Measurements from ENCODE around the gene MAS1.

MAS1 gene

DNA sequence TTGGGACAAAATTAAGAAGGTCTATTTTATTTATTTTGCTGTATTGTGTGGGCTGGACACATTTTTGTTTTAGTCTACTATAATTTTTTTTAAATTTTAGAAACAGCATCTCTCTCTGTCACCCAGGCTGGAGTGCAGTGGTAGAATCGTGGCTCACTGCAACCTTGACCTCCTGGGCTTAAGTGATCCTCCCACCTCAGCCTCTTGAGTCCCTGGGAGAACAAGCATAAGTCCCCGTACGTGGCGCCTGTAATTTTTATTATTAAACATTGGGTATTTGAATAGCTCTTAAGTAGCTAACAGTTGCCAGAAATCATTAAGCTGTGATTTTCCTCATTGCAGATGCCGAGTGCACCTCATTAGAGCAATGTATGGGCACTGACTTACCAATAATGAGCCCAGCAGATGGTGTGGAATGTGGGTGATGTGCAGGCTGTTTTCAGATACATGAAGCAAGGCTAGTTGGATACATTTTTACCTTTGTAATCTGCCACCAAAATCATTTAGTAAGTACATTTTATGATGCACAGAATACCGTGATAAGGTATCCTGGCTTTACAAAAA is 10.3 kb upstream of the MAS1 start:
- no peak overlapping the region for H3K4me3 ChIP-seq (ENCODE audit: low read depth in 1 of 2, low read length in 2 of 2)
- H3K9me3 ChIP-seq (ENCODE audit: insufficient read depth, low read length, severe bottlenecking), result no peaks in the 10 kb centered on the region
- peaks cover 3% of the 10 kb centered on the region for H3K27me3 ChIP-seq (ENCODE audit: insufficient read depth, low read length, poor library complexity)
- no peaks in the 10 kb centered on the region for H3K36me3 ChIP-seq (ENCODE audit: insufficient read depth, low read length)
- H2AFZ ChIP-seq (ENCODE audit: low read depth, low read length), result no peak overlapping the region
- TF ChIP-seq EZH2 (IDR thresholded peaks at IDR 0.05; ENCODE audit: borderline replicate concordance, low read depth, low read length, severe bottlenecking), result no peak
- TF ChIP-seq, protein P1, sequence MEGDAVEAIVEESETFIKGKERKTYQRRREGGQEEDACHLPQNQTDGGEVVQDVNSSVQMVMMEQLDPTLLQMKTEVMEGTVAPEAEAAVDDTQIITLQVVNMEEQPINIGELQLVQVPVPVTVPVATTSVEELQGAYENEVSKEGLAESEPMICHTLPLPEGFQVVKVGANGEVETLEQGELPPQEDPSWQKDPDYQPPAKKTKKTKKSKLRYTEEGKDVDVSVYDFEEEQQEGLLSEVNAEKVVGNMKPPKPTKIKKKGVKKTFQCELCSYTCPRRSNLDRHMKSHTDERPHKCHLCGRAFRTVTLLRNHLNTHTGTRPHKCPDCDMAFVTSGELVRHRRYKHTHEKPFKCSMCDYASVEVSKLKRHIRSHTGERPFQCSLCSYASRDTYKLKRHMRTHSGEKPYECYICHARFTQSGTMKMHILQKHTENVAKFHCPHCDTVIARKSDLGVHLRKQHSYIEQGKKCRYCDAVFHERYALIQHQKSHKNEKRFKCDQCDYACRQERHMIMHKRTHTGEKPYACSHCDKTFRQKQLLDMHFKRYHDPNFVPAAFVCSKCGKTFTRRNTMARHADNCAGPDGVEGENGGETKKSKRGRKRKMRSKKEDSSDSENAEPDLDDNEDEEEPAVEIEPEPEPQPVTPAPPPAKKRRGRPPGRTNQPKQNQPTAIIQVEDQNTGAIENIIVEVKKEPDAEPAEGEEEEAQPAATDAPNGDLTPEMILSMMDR (IDR thresholded peaks at IDR 0.05; ENCODE audit: borderline replicate concordance, extremely low read depth, low read length, poor library complexity, severe bottlenecking), result no peak
- no peaks in the 10 kb centered on the region for H4K20me1 ChIP-seq (ENCODE audit: insufficient read depth, low read length)
- DNase-seq (no peak), ATAC-seq (ENCODE audit: insufficient read depth, low read depth) (no peak)
- no peaks in the 10 kb centered on the region for H3K79me2 ChIP-seq (ENCODE audit: insufficient read depth, low read length)
- H3K4me2 ChIP-seq (ENCODE audit: insufficient read depth, low read length), result no peak overlapping the region
- H3K27ac ChIP-seq (ENCODE audit: low read length), result no peak overlapping the region
- H3K9ac ChIP-seq (ENCODE audit: low read depth, low read length), result no peak overlapping the region
- H3K4me1 ChIP-seq (ENCODE audit: insufficient read depth, low read length), result no peaks in the 10 kb centered on the region

DNA sequence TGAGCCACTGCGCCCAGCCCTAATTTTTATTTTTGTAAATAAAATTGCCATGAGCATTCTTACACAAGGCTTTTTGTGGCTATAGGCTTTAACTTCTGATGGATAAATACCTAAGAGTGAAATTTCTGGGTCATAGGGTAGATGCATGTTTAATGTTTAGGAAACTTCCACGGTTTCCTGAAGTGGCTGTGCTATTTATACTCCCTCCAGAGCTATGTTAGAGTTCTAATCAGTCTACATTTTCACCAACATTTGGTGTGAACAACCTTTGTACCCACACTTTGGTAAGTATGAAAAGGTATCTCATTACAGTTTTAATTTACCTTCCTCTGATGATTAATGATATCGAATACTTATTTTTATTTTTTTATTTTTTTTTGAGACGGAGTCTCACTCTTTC is 6.1 kb upstream of the MAS1 start:
- DNase-seq (no peak), ATAC-seq (ENCODE audit: insufficient read depth, low read depth) (no peak)
- Histone ChIP-seq H3K9me3 (ENCODE audit: insufficient read depth, low read length, severe bottlenecking) (no peaks in the 10 kb centered on the region), H3K4me1 (ENCODE audit: insufficient read depth, low read length) (no peaks in the 10 kb centered on the region), H3K4me3 (ENCODE audit: low read depth in 1 of 2, low read length in 2 of 2) (no peak overlapping the region), H2AFZ (ENCODE audit: low read depth, low read length) (no peak overlapping the region), H3K27me3 (ENCODE audit: insufficient read depth, low read length, poor library complexity) (peaks cover 16% of the 10 kb centered on the region), H3K27ac (ENCODE audit: low read length) (no peak overlapping the region), H3K9ac (ENCODE audit: low read depth, low read length) (no peak overlapping the region), H3K36me3 (ENCODE audit: insufficient read depth, low read length) (no peaks in the 10 kb centered on the region), H3K79me2 (ENCODE audit: insufficient read depth, low read length) (no peaks in the 10 kb centered on the region), H3K4me2 (ENCODE audit: insufficient read depth, low read length) (no peak overlapping the region), H4K20me1 (ENCODE audit: insufficient read depth, low read length) (no peaks in the 10 kb centered on the region)
- no peak for TF ChIP-seq EZH2 (IDR thresholded peaks at IDR 0.05; ENCODE audit: borderline replicate concordance, low read depth, low read length, severe bottlenecking)
- TF ChIP-seq, protein P1 (IDR thresholded peaks at IDR 0.05; ENCODE audit: borderline replicate concordance, extremely low read depth, low read length, poor library complexity, severe bottlenecking), result no peak

DNA sequence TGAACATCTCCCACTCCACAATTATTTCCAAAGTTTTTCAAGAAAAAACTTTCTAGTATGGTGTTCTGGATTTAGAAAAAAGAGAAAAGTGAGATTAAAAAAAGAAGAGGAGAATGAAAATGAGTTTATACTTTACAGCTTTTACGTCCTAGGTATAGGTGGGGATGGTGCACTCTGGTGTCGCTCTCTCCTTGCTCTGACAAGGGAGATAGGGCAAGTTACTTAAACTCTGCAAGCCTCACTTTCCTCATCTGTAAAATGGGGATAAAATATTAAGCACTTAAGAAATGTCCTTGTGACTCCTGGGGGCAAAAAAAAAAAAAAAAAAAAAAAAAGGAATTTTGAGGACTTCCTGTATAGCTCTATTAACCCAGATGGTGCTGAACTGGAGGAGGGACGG is 4.5 kb upstream of the MAS1 start:
- no peak overlapping the region for H3K4me2 ChIP-seq (ENCODE audit: insufficient read depth, low read length)
- peaks cover 22% of the 10 kb centered on the region for H3K27me3 ChIP-seq (ENCODE audit: insufficient read depth, low read length, poor library complexity)
- H3K9me3 ChIP-seq (ENCODE audit: insufficient read depth, low read length, severe bottlenecking), result no peaks in the 10 kb centered on the region
- no peak overlapping the region for H3K27ac ChIP-seq (ENCODE audit: low read length)
- no peak overlapping the region for H3K4me3 ChIP-seq (ENCODE audit: low read depth in 1 of 2, low read length in 2 of 2)
- no peaks in the 10 kb centered on the region for H4K20me1 ChIP-seq (ENCODE audit: insufficient read depth, low read length)
- DNase-seq (no peak), ATAC-seq (ENCODE audit: insufficient read depth, low read depth) (no peak)
- H3K4me1 ChIP-seq (ENCODE audit: insufficient read depth, low read length), result no peaks in the 10 kb centered on the region
- TF ChIP-seq, protein P1 (IDR thresholded peaks at IDR 0.05; ENCODE audit: borderline replicate concordance, extremely low read depth, low read length, poor library complexity, severe bottlenecking), result no peak
- no peak for TF ChIP-seq EZH2 (IDR thresholded peaks at IDR 0.05; ENCODE audit: borderline replicate concordance, low read depth, low read length, severe bottlenecking)
- H2AFZ ChIP-seq (ENCODE audit: low read depth, low read length), result no peak overlapping the region
- no peak overlapping the region for H3K9ac ChIP-seq (ENCODE audit: low read depth, low read length)
- no peaks in the 10 kb centered on the region for H3K79me2 ChIP-seq (ENCODE audit: insufficient read depth, low read length)
- H3K36me3 ChIP-seq (ENCODE audit: insufficient read depth, low read length), result no peaks in the 10 kb centered on the region

DNA sequence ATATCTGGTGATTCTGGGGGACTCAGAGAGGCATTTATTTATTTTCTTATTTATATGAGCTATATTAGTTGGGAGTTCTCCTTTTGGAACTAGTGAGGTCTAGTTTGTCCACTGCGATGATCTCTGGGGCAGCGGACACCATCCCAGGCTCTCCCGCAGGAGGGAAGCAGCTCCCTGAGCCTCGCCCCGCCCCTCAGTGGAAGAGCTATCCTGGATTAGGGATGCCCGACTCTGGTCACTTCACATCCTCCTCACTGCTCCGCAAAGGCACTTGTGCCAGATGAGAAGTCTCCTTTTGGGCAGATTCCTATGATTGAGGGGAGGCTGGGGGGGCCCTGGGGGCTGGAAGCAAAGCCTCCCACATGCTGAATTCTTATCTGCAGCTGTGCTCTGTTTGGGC is 3.6 kb upstream of the MAS1 start:
- TF ChIP-seq EZH2 (IDR thresholded peaks at IDR 0.05; ENCODE audit: borderline replicate concordance, low read depth, low read length, severe bottlenecking), result no peak
- TF ChIP-seq, protein P1 (IDR thresholded peaks at IDR 0.05; ENCODE audit: borderline replicate concordance, extremely low read depth, low read length, poor library complexity, severe bottlenecking), result no peak
- H3K4me1 ChIP-seq (ENCODE audit: insufficient read depth, low read length), result no peaks in the 10 kb centered on the region
- H4K20me1 ChIP-seq (ENCODE audit: insufficient read depth, low read length), result no peaks in the 10 kb centered on the region
- H3K4me2 ChIP-seq (ENCODE audit: insufficient read depth, low read length), result no peak overlapping the region
- no peaks in the 10 kb centered on the region for H3K9me3 ChIP-seq (ENCODE audit: insufficient read depth, low read length, severe bottlenecking)
- no peak overlapping the region for H3K27ac ChIP-seq (ENCODE audit: low read length)
- H3K36me3 ChIP-seq (ENCODE audit: insufficient read depth, low read length), result no peaks in the 10 kb centered on the region
- no peak overlapping the region for H3K9ac ChIP-seq (ENCODE audit: low read depth, low read length)
- DNase-seq (no peak), ATAC-seq (ENCODE audit: insufficient read depth, low read depth) (no peak)
- peaks cover 20% of the 10 kb centered on the region for H3K27me3 ChIP-seq (ENCODE audit: insufficient read depth, low read length, poor library complexity)
- H2AFZ ChIP-seq (ENCODE audit: low read depth, low read length), result no peak overlapping the region
- H3K79me2 ChIP-seq (ENCODE audit: insufficient read depth, low read length), result no peaks in the 10 kb centered on the region
- H3K4me3 ChIP-seq (ENCODE audit: low read depth in 1 of 2, low read length in 2 of 2), result no peak overlapping the region
